Prostate gland (tissue), 2 donors: ENCODE measurements around the gene PACS1.
A peak's percentile ranks its signal among the peaks of the same experiment; 100 is the strongest.

Experiments
- POLR2A ChIP-seq: fragments of 450-650 bp; IDR thresholded peaks from one replicate; pipeline ENCODE4 v1.6.1; 2016; ENCODE audit warnings: antibody characterized with exemption, mild to moderate bottlenecking
- TF ChIP-seq, protein P1 (sequence below), 4 experiments: fragments of 200-600 bp in 2 of 4; fragments of 450-650 bp in 2 of 4; sonication (generic) in 2 of 4; IDR thresholded peaks; 1 replicate in 3 of 4; 2 replicates in 1 of 4; pipeline ENCODE4 v1.5.1; 2016 to 2019; ENCODE audit warnings: antibody characterized with exemption in 4 of 4, mild to moderate bottlenecking in 2 of 4, moderate library complexity in 2 of 4

DNA sequence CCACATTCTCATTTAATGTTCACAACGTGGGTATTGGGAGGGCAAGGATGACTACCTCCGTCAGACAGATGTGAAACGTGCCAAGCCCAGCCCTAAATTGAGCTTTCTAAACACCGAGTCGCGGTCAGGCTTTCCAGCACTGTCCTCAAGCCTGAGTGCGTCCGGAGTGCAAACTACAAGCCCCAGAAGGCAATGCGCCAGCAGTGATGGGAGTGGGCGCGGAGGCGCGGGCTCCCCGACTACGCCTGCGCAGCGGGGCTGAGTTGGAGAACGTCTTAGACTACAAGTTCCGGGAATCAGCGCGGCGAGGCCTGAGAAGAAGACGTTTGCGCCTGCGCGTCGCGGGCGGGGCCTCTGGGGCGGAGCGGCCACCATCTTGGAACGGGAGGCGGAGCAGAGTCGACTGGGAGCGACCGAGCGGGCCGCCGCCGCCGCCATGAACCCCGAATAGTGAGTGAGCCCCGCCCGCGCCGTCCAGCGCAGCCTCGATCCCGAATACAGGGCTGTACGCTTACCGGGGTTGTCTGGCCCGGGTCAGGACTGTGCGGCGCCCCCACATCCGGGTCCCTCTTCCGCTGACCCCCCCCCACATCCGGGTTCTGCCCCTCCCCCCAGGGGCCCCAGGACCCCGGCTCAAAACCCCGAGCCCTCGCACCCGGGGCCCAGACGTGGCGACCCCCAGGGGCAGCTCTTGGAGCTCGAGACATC lies 198.3 kb downstream of the PACS1 start, which contains the start of gene RAB1B:
- TF ChIP-seq, protein P1, sequence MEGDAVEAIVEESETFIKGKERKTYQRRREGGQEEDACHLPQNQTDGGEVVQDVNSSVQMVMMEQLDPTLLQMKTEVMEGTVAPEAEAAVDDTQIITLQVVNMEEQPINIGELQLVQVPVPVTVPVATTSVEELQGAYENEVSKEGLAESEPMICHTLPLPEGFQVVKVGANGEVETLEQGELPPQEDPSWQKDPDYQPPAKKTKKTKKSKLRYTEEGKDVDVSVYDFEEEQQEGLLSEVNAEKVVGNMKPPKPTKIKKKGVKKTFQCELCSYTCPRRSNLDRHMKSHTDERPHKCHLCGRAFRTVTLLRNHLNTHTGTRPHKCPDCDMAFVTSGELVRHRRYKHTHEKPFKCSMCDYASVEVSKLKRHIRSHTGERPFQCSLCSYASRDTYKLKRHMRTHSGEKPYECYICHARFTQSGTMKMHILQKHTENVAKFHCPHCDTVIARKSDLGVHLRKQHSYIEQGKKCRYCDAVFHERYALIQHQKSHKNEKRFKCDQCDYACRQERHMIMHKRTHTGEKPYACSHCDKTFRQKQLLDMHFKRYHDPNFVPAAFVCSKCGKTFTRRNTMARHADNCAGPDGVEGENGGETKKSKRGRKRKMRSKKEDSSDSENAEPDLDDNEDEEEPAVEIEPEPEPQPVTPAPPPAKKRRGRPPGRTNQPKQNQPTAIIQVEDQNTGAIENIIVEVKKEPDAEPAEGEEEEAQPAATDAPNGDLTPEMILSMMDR (IDR thresholded peaks at IDR 0.05), result peak in 1 of 4 experiments; percentile 15
- TF ChIP-seq POLR2A, result peak; percentile 80
